Measurements from ENCODE around the gene PLCL2.

DNA sequence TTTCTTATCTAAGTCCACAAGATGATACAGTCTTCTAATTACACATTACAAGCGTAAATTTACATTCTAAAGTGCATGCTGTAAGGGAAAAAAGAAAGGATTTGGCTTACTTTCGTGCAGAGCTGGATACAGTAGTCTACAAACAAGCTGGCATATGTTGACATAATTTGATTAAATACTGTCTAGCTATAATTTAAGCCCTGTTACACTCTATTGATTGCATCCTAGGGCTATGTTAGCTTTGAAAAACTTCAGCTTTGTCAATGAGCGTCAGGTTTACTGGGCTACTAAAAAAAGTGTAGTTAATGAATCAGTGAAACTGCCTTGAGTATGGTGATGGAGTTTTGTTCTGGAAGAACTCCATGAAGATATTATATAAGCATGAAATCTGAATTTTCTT is 24.5 kb upstream of the PLCL2 start:
- TF ChIP-seq YY1 (IDR thresholded peaks at IDR 0.05; ENCODE audit: insufficient read depth, insufficient read length) (no peak), SUZ12 (IDR thresholded peaks at IDR 0.05; ENCODE audit: extremely low read depth, insufficient read depth, insufficient read length) (no peak), ZNF274 (IDR thresholded peaks at IDR 0.05; ENCODE audit: low read depth, low read length) (no peak)
